ENCODE measurements around the gene SURF6. TPM values are rescaled to one million over a fixed set of nuclear protein-coding genes. Genes with fewer than 3 reads are reported as not detected.

The SURF6 gene
- total RNA-seq, 4 donors from 2014 or later: 11.5 to 17.1 (median 15.8) TPM

- WGBS: 20% methylated on average over 1 of the region's 120 CpGs
- no peaks in the 10 kb centered on the region for H3K9me3 ChIP-seq
- peak within 1 kb of the TSS; percentile 87 for H3K4me3 ChIP-seq
- H3K36me3 ChIP-seq: no peaks in the 10 kb centered on the region
- TF ChIP-seq POLR2AphosphoS5 (IDR thresholded peaks at IDR 0.05) (peak in 2 of 3 donors; percentile 25 to 33), CTCF (IDR thresholded peaks at IDR 0.05) (no peak), POLR2A (IDR thresholded peaks at IDR 0.05) (peak; percentile 49 to 90)
- DNase-seq (ENCODE audit: low spot score in 2 of 2): peak; percentile 96
- H3K27me3 ChIP-seq: no peaks in the 10 kb centered on the region
- peak within 1 kb of the TSS; percentile 97 for H3K27ac ChIP-seq
- H3K4me1 ChIP-seq: peaks cover 62% of the 10 kb centered on the region
Measured at GRCh38 chr9:133375724-133376654, 40.0 kb upstream of the SURF6 start, which contains the start of the genes STKLD1 and SURF4. TSS of gene STKLD1 (plus strand) at chr9:133376366. CDS start at chr9:133376474, 108 bp downstream. TSS of gene SURF4 (minus strand) at chr9:133376060. CDS start at chr9:133375969, 91 bp downstream.

- no peak for DNase-seq (ENCODE audit: low spot score in 2 of 2)
- H3K4me1 ChIP-seq: peaks cover 70% of the 10 kb centered on the region
- WGBS: 1% methylated on average over 9 of the region's 39 CpGs
Measured at GRCh38 chr9:133375116-133375723, 39.2 kb upstream of the SURF6 start.

GRCh38 chr9:133374612-133375115, 38.7 kb upstream of the SURF6 start:
- TF ChIP-seq POLR2AphosphoS5 (IDR thresholded peaks at IDR 0.05): no peak
- TF ChIP-seq CTCF (IDR thresholded peaks at IDR 0.05): no peak
- TF ChIP-seq POLR2A (IDR thresholded peaks at IDR 0.05): no peak
- TF ChIP-seq EP300 (IDR thresholded peaks at IDR 0.05): no peak
- H3K9me3 ChIP-seq: no peaks in the 10 kb centered on the region
- H3K36me3 ChIP-seq: peaks cover 7% of the 10 kb centered on the region
- 11% methylated on average over 12 of the region's 12 CpGs for WGBS
- peak overlapping the region; percentile 87 for H3K4me3 ChIP-seq
- DNase-seq (ENCODE audit: low spot score in 2 of 2): no peak
- no peaks in the 10 kb centered on the region for H3K27me3 ChIP-seq
- peaks cover 74% of the 10 kb centered on the region for H3K4me1 ChIP-seq
- H3K27ac ChIP-seq: peak overlapping the region; percentile 97

More at GRCh38 chr9:133375116-133375723, 39.2 kb upstream of the SURF6 start:
- H3K36me3 ChIP-seq: peaks cover 6% of the 10 kb centered on the region
- H3K9me3 ChIP-seq: no peaks in the 10 kb centered on the region
- peak overlapping the region; percentile 87 for H3K4me3 ChIP-seq
- H3K27me3 ChIP-seq: no peaks in the 10 kb centered on the region
- H3K27ac ChIP-seq: peak overlapping the region; percentile 97
- no peak for TF ChIP-seq POLR2AphosphoS5 (IDR thresholded peaks at IDR 0.05)
- no peak for TF ChIP-seq POLR2A (IDR thresholded peaks at IDR 0.05)
- no peak for TF ChIP-seq EP300 (IDR thresholded peaks at IDR 0.05)
- TF ChIP-seq CTCF (IDR thresholded peaks at IDR 0.05): no peak

GRCh38 chr9:133372144-133372543, 36.2 kb upstream of the SURF6 start:
- whole genome bisulfite sequencing: 50% methylated on average over 7 of the region's 7 CpGs

More at GRCh38 chr9:133372144-133372543, 36.2 kb upstream of the SURF6 start:
- Histone ChIP-seq H3K36me3 (peaks cover 7% of the 10 kb centered on the region), H3K4me1 (peaks cover 88% of the 10 kb centered on the region), H3K4me3 (no peak overlapping the region), H3K27ac (no peak overlapping the region), H3K9me3 (no peaks in the 10 kb centered on the region), H3K27me3 (no peaks in the 10 kb centered on the region)
- no peak for DNase-seq (ENCODE audit: low spot score in 2 of 2)
- TF ChIP-seq EP300 (IDR thresholded peaks at IDR 0.05) (no peak), CTCF (IDR thresholded peaks at IDR 0.05) (no peak), POLR2A (IDR thresholded peaks at IDR 0.05) (no peak), POLR2AphosphoS5 (IDR thresholded peaks at IDR 0.05) (no peak)
